CD4-positive, CD25-positive, alpha-beta regulatory T cell (primary cell): ENCODE measurements around the gene NR2C2AP. TPM values are rescaled to one million over a fixed set of nuclear protein-coding genes. Genes with fewer than 3 reads are reported as not detected.
A peak's percentile ranks its signal among the peaks of the same experiment; 100 is the strongest.

ENCODE experiments used
- ATAC-seq, 2 donors: fragments of 150-1000 bp; cut with Tn5 transposase; one replicate each; pipeline ENCODE4 v1.10.0; 2021; ENCODE audit warnings: low read depth in 2 of 2, moderate number of reproducible peaks in 2 of 2, moderate library complexity in 1 of 2
- DNase-seq, 3 donors: peaks; one replicate each; pipeline versions ENCODE4 v3.0.0 to v3.0.0-alpha.2; 2012 to 2022; ENCODE audit warnings: mixed read lengths in 1 of 3
- H3K27ac ChIP-seq: one replicate; pipeline ENCODE4 v1.7.0; 2013; ENCODE audit warnings: mild to moderate bottlenecking, low read length; ENCODE audit not compliant: insufficient read depth, poor library complexity, severe bottlenecking
- H3K27me3 ChIP-seq: one replicate; pipeline ENCODE4 v1.7.0; 2013; ENCODE audit warnings: low read length; ENCODE audit not compliant: control insufficient read depth, insufficient read depth
- H3K36me3 ChIP-seq: one replicate; pipeline ENCODE4 v1.7.0; 2013; ENCODE audit warnings: mild to moderate bottlenecking, low read length, moderate library complexity; ENCODE audit not compliant: control insufficient read depth, insufficient read depth
- H3K4me1 ChIP-seq: 2 replicates; pipeline ENCODE4 v1.7.0; 2013; ENCODE audit warnings: mild to moderate bottlenecking, low read length; ENCODE audit not compliant: insufficient read depth, control insufficient read depth, poor library complexity, severe bottlenecking
- H3K4me3 ChIP-seq: one replicate; pipeline ENCODE4 v1.7.0; 2013; ENCODE audit warnings: low read depth, mild to moderate bottlenecking, low read length, moderate library complexity
- H3K9me3 ChIP-seq, 2 experiments: 1 replicate in 1 of 2; 2 replicates in 1 of 2; pipeline ENCODE4 v1.7.0; 2013; ENCODE audit warnings: low read length in 2 of 2, mild to moderate bottlenecking in 1 of 2, moderate library complexity in 1 of 2; ENCODE audit not compliant: control insufficient read depth in 2 of 2
- H3K27ac Mint-ChIP-seq, 3 donors: one replicate each; pipeline ENCODE4 v1.8.0; 2020 to 2022; ENCODE audit warnings: mild to moderate bottlenecking in 3 of 3, mixed read lengths in 3 of 3, moderate library complexity in 2 of 3
- H3K27me3 Mint-ChIP-seq: one replicate; pipeline ENCODE4 v1.8.0; 2022; ENCODE audit warnings: mild to moderate bottlenecking, mixed read lengths
- H3K36me3 Mint-ChIP-seq: one replicate; pipeline ENCODE4 v1.8.0; 2020; ENCODE audit warnings: mixed read lengths
- H3K4me1 Mint-ChIP-seq, 4 donors: one replicate each; pipeline ENCODE4 v1.8.0; 2020 to 2022; ENCODE audit warnings: mixed read lengths in 4 of 4, mild to moderate bottlenecking in 1 of 4
- H3K4me3 Mint-ChIP-seq, 4 donors: one replicate each; pipeline ENCODE4 v1.8.0; 2020 to 2022; ENCODE audit warnings: mild to moderate bottlenecking in 4 of 4, mixed read lengths in 4 of 4, moderate library complexity in 3 of 4
- H3K9me3 Mint-ChIP-seq, 7 donors: one replicate each; pipeline ENCODE4 v1.8.0; 2020 to 2022; ENCODE audit warnings: mixed read lengths in 7 of 7, mild to moderate bottlenecking in 3 of 7, moderate library complexity in 2 of 7
- polyA plus RNA-seq, 4 donors: library from polyadenylated mRNA; unstranded; fragments of 300-500 nt; fragmentation: Illumina TruSeq; gene quantifications; one replicate each; pipeline ENCODE4 v1.2.3, GENCODE V29; 2021
- total RNA-seq: library from RNA; stranded (reverse); gene quantifications from one replicate; pipeline ENCODE4 v1.2.3, GENCODE V29; 2022

NR2C2AP gene
- 17.6 TPM for total RNA-seq
- polyA plus RNA-seq, result 10 to 100 TPM; 20.6 to 31.2 (median 26.8) TPM

DNA sequence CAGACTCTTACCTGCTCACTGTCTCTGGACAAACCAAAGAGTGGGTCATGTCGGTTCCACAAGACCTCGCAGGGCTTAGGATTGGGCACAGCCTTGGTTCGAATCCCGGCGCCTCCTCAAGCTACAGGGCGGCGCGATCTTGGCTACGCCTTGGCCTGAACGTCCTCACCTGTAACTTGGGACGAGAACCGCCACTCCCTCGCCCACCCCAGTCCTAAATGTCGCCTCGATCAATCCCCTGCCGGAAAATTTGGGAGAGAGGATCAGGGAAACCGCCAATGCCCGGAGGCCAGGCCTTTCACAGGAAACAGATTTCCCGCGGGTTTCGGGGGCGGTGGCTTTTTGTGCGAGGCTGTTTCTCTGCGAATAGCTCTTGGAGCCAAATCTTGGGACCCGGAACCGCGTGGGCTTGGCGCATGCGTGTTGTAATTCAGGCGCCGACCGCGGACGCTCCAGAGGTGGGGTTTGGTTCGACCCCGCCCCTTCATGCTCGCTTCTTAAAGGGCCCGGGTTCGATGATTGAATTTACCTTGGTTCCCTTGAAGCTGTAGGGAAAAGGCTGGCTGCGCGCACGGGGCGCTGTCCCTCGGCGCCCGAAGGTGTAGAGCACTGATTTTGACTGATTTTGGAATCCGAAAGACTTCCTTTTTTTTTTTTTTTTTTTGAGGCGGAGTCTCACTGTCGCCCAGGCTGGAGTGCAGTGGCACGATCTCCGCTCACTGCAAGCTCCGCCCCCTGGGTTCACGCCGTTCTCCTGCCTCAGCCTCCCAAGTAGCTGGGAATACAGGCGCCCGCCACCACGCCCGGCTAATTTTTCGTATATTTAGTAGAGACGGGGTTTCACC is at the start of gene NR2C2AP:
Gene NR2C2AP (minus strand): TSS at position 403 of the 845 bp plus-strand sequence. CDS start 354 bp downstream, at position 49.
- H3K4me1 ChIP-seq, result peaks cover 37% of the 10 kb centered on the region
- H3K27ac ChIP-seq, result peak within 1 kb of the TSS; percentile 77
- H3K27me3 ChIP-seq, result no peaks in the 10 kb centered on the region
- ATAC-seq (peak; percentile 85 to 90), DNase-seq (peak; percentile 87 to 96 (median 90))
- no peaks in the 10 kb centered on the region for H3K9me3 ChIP-seq
- peaks cover 10% of the 10 kb centered on the region for H3K36me3 ChIP-seq
- H3K36me3 Mint-ChIP-seq, result peaks cover 4% of the 10 kb centered on the region
- peak within 1 kb of the TSS; percentile 85 to 94 (median 92) for H3K27ac Mint-ChIP-seq
- peaks cover 0 to 43% (median 16%) of the 10 kb centered on the region in 4 donors for H3K4me1 Mint-ChIP-seq
- H3K4me3 Mint-ChIP-seq, result peak within 1 kb of the TSS; percentile 92 to 97 (median 96)
- H3K4me3 ChIP-seq, result peak within 1 kb of the TSS; percentile 75
- no peaks in the 10 kb centered on the region for H3K9me3 Mint-ChIP-seq
- peaks cover 11% of the 10 kb centered on the region for H3K27me3 Mint-ChIP-seq

GRCh38 chr19:19250196-19250801 is 47.1 kb upstream of the NR2C2AP start:
- DNase-seq, result no peak
- H3K27ac Mint-ChIP-seq, result no peak overlapping the region

DNA sequence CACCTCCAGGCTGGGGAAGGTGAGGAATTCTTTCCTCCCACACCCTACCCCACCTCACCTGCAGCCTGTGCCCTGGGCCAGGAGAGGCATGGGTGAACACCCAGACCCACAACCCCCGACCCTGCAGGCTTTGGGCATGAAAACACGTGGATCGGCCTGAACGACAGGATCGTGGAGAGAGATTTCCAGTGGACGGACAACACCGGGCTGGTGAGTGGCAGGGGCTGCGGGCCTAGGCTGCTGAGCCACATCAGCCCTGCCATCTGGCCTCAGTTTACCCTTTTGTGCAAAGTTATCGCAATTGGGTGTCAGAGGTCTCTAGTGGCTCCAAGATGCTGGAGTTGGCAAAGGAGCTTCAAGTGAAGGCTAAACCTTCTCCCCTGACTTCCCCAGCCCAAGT is 37.3 kb upstream of the NR2C2AP start:
- Histone ChIP-seq H3K27me3 (no peaks in the 10 kb centered on the region), H3K36me3 (no peaks in the 10 kb centered on the region)
- H3K4me3 Mint-ChIP-seq, result no peak overlapping the region

More at GRCh38 chr19:19250196-19250801, 47.1 kb upstream of the NR2C2AP start:
- Mint-ChIP-seq H3K9me3 (peaks cover 0 to 2% (median 0%) of the 10 kb centered on the region in 7 donors), H3K4me1 (no peaks in the 10 kb centered on the region), H3K4me3 (no peak overlapping the region), H3K27me3 (peaks cover 16% of the 10 kb centered on the region), H3K36me3 (no peaks in the 10 kb centered on the region)
- H3K9me3 ChIP-seq, result no peaks in the 10 kb centered on the region
- H3K4me1 ChIP-seq, result no peaks in the 10 kb centered on the region
- no peaks in the 10 kb centered on the region for H3K27me3 ChIP-seq
- no peak overlapping the region for H3K27ac ChIP-seq
- no peak overlapping the region for H3K4me3 ChIP-seq
- no peaks in the 10 kb centered on the region for H3K36me3 ChIP-seq
- ATAC-seq, result no peak

GRCh38 chr19:19239675-19240074 is 36.5 kb upstream of the NR2C2AP start:
- H3K9me3 Mint-ChIP-seq, result peaks cover 0 to 13% (median 5%) of the 10 kb centered on the region in 7 donors
- ATAC-seq (no peak), DNase-seq (no peak)
- H3K27ac Mint-ChIP-seq, result no peak overlapping the region
- Histone ChIP-seq H3K27ac (no peak overlapping the region), H3K27me3 (no peaks in the 10 kb centered on the region), H3K4me1 (no peaks in the 10 kb centered on the region), H3K36me3 (no peaks in the 10 kb centered on the region), H3K9me3 (peaks cover 3 to 7% of the 10 kb centered on the region in 2 experiments), H3K4me3 (no peak overlapping the region)
- H3K27me3 Mint-ChIP-seq, result peaks cover 15% of the 10 kb centered on the region
- H3K36me3 Mint-ChIP-seq, result no peaks in the 10 kb centered on the region
- no peak overlapping the region for H3K4me3 Mint-ChIP-seq
- no peaks in the 10 kb centered on the region for H3K4me1 Mint-ChIP-seq

More for the DNA sequence above, 37.3 kb upstream of the NR2C2AP start:
- Mint-ChIP-seq H3K27ac (no peak overlapping the region), H3K9me3 (peaks cover 0 to 10% (median 5%) of the 10 kb centered on the region in 7 donors), H3K27me3 (peaks cover 15% of the 10 kb centered on the region), H3K4me1 (no peaks in the 10 kb centered on the region), H3K36me3 (no peaks in the 10 kb centered on the region)
- DNase-seq, result no peak
- Histone ChIP-seq H3K4me1 (no peaks in the 10 kb centered on the region), H3K9me3 (peaks cover 0 to 4% of the 10 kb centered on the region in 2 experiments), H3K27ac (no peak overlapping the region), H3K4me3 (no peak overlapping the region)
- no peak for ATAC-seq

- ATAC-seq, result no peak
- Histone ChIP-seq H3K27me3 (no peaks in the 10 kb centered on the region), H3K36me3 (no peaks in the 10 kb centered on the region), H3K4me3 (no peak overlapping the region), H3K9me3 (peaks cover 16 to 19% of the 10 kb centered on the region in 2 experiments), H3K27ac (no peak overlapping the region), H3K4me1 (no peaks in the 10 kb centered on the region)
- no peak for DNase-seq
- Mint-ChIP-seq H3K4me1 (no peaks in the 10 kb centered on the region), H3K36me3 (no peaks in the 10 kb centered on the region), H3K9me3 (peaks cover 0 to 20% (median 6%) of the 10 kb centered on the region in 7 donors), H3K27me3 (peaks cover 15% of the 10 kb centered on the region), H3K27ac (no peak overlapping the region), H3K4me3 (no peak overlapping the region)
Observed at GRCh38 chr19:19238126-19238894, 35.1 kb upstream of the NR2C2AP start.

- Histone ChIP-seq H3K36me3 (no peaks in the 10 kb centered on the region), H3K27ac (no peak overlapping the region), H3K27me3 (no peaks in the 10 kb centered on the region), H3K4me1 (no peaks in the 10 kb centered on the region), H3K4me3 (no peak overlapping the region), H3K9me3 (peaks cover 19% of the 10 kb centered on the region in 2 experiments)
- Mint-ChIP-seq H3K27me3 (peaks cover 21% of the 10 kb centered on the region), H3K9me3 (peaks cover 0 to 20% (median 7%) of the 10 kb centered on the region in 7 donors), H3K4me3 (no peak overlapping the region), H3K4me1 (no peaks in the 10 kb centered on the region), H3K36me3 (no peaks in the 10 kb centered on the region), H3K27ac (no peak overlapping the region)
- no peak for DNase-seq
- no peak for ATAC-seq
Observed at GRCh38 chr19:19236173-19236572, 33.0 kb upstream of the NR2C2AP start.

- H3K4me1 Mint-ChIP-seq, result no peaks in the 10 kb centered on the region
- Histone ChIP-seq H3K4me3 (no peak overlapping the region), H3K27me3 (no peaks in the 10 kb centered on the region), H3K4me1 (no peaks in the 10 kb centered on the region), H3K9me3 (peaks cover 19% of the 10 kb centered on the region in 2 experiments), H3K27ac (no peak overlapping the region), H3K36me3 (no peaks in the 10 kb centered on the region)
- DNase-seq (no peak), ATAC-seq (no peak)
- no peak overlapping the region for H3K4me3 Mint-ChIP-seq
- H3K27ac Mint-ChIP-seq, result no peak overlapping the region
- peaks cover 16% of the 10 kb centered on the region for H3K27me3 Mint-ChIP-seq
- no peaks in the 10 kb centered on the region for H3K36me3 Mint-ChIP-seq
- peaks cover 0 to 20% (median 7%) of the 10 kb centered on the region in 7 donors for H3K9me3 Mint-ChIP-seq
Observed at GRCh38 chr19:19234220-19234816, 31.1 kb upstream of the NR2C2AP start.
